Testis (tissue), 2 donors: Measurements from ENCODE around the gene ELOA.

Experiments
- POLR2A ChIP-seq: fragments of 450-650 bp; IDR thresholded peaks from one replicate; pipeline ENCODE4 v1.6.1; 2017; ENCODE audit warnings: antibody characterized with exemption, mild to moderate bottlenecking, moderate library complexity
- TF ChIP-seq, protein P1 (sequence below), 3 experiments: fragments of 450-650 bp in 2 of 3; fragments of 200-600 bp in 1 of 3; sonication (generic) in 1 of 3; IDR thresholded peaks; one replicate each; pipeline ENCODE4 v1.5.1; 2016 to 2019; ENCODE audit warnings: antibody characterized with exemption in 3 of 3, mild to moderate bottlenecking in 2 of 3, moderate library complexity in 1 of 3

DNA sequence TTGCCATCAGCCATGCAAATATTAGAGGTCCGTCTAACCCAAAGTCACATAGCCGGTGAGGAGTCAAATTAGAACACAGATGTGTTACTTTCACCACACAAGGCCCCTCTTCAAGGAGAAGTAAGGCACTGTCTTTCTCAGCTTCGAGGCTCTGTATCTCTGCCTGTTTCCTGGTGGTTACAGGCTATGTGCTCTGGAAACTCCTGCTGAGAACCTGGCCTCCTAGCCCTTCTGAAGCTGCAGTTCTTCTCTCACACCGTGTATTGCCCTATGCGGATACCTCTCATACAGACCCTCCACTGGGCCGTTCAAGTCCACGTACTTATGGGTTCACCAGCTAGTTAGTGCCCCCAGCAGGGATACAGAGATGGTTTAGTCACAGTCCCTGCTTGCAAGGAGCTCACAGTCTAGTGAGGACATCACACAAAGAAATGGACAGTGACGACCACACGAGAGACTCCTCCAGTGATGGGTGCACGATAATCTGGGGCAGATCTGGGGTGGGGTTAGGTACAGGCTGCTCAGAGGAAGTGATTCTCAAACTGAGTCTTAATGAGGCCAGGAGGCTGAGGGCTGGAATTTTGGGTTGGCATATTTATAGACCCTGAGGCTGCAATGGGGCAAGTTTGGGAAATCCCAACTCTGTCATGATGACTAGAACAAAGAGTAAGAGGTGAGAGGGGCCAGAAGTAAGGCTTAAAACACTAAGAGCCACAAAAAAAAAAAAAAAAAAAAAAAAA is 22.8 kb upstream of the ELOA start:
- TF ChIP-seq, protein P1, sequence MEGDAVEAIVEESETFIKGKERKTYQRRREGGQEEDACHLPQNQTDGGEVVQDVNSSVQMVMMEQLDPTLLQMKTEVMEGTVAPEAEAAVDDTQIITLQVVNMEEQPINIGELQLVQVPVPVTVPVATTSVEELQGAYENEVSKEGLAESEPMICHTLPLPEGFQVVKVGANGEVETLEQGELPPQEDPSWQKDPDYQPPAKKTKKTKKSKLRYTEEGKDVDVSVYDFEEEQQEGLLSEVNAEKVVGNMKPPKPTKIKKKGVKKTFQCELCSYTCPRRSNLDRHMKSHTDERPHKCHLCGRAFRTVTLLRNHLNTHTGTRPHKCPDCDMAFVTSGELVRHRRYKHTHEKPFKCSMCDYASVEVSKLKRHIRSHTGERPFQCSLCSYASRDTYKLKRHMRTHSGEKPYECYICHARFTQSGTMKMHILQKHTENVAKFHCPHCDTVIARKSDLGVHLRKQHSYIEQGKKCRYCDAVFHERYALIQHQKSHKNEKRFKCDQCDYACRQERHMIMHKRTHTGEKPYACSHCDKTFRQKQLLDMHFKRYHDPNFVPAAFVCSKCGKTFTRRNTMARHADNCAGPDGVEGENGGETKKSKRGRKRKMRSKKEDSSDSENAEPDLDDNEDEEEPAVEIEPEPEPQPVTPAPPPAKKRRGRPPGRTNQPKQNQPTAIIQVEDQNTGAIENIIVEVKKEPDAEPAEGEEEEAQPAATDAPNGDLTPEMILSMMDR (IDR thresholded peaks at IDR 0.05) = no peak
- TF ChIP-seq POLR2A = no peak
